Loucy (cell line): ENCODE data around the gene COX6A1.

Source experiments
- EZH2phosphoT487 ChIP-seq: fragments of 200-600 bp; IDR thresholded peaks from 2 replicates; pipeline ENCODE4 v1.6.1; 2018; ENCODE audit warnings: antibody characterized with exemption, mild to moderate bottlenecking, moderate library complexity, borderline replicate concordance
- TF ChIP-seq, protein P1 (sequence below): fragments of 200-600 bp; sonication (generic); conservative IDR thresholded peaks from 2 replicates; pipeline ENCODE4 v1.5.1; 2014; ENCODE audit warnings: mild to moderate bottlenecking, antibody characterized with exemption, low read length

- TF ChIP-seq, protein P1, sequence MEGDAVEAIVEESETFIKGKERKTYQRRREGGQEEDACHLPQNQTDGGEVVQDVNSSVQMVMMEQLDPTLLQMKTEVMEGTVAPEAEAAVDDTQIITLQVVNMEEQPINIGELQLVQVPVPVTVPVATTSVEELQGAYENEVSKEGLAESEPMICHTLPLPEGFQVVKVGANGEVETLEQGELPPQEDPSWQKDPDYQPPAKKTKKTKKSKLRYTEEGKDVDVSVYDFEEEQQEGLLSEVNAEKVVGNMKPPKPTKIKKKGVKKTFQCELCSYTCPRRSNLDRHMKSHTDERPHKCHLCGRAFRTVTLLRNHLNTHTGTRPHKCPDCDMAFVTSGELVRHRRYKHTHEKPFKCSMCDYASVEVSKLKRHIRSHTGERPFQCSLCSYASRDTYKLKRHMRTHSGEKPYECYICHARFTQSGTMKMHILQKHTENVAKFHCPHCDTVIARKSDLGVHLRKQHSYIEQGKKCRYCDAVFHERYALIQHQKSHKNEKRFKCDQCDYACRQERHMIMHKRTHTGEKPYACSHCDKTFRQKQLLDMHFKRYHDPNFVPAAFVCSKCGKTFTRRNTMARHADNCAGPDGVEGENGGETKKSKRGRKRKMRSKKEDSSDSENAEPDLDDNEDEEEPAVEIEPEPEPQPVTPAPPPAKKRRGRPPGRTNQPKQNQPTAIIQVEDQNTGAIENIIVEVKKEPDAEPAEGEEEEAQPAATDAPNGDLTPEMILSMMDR: no peak
- no peak for TF ChIP-seq EZH2phosphoT487
Measured at GRCh38 chr12:120489018-120489417, 51.1 kb downstream of the COX6A1 start.
